Adrenal gland (tissue), 12 donors: Measurements from ENCODE around the gene KIFC1. TPM values are rescaled to one million over a fixed set of nuclear protein-coding genes. Genes with fewer than 3 reads are reported as not detected.
A peak's percentile ranks its signal among the peaks of the same experiment; 100 is the strongest.

Experiments used
- DNase-seq, 7 donors: peaks; one replicate each; pipeline ENCODE4 v3.0.0-alpha.2; 2019 to 2020
- H3K27ac ChIP-seq, 5 donors: fragments of 200-600 bp; sonication (generic) in 4 of 5; 1 replicate in 3 of 5; 2 replicates in 2 of 5; pipeline versions ENCODE4 v1.5.1 to v1.8.0; 2016 to 2020; ENCODE audit warnings: mild to moderate bottlenecking in 1 of 5
- H3K27me3 ChIP-seq: fragments of 200-600 bp; 2 replicates; pipeline ENCODE4 v1.8.0; 2021
- H3K36me3 ChIP-seq, 2 donors: fragments of 200-600 bp; replicated peaks in 1 of 2; 1 replicate in 1 of 2; 2 replicates in 1 of 2; pipeline versions ENCODE4 v1.5.1 to v1.8.0; 2018 to 2022
- H3K4me1 ChIP-seq, 2 donors: fragments of 200-600 bp; replicated peaks in 1 of 2; 1 replicate in 1 of 2; 2 replicates in 1 of 2; pipeline versions ENCODE4 v1.5.1 to v1.8.0; 2018 to 2021
- H3K4me3 ChIP-seq, 4 donors: fragments of 200-600 bp; sonication (generic) in 3 of 4; one replicate each; pipeline ENCODE4 v1.5.1; 2016 to 2018
- H3K9me3 ChIP-seq, 3 donors: fragments of 200-600 bp; sonication (generic) in 1 of 3; replicated peaks in 1 of 3; 1 replicate in 2 of 3; 2 replicates in 1 of 3; pipeline versions ENCODE4 v1.5.1 to v1.8.0; 2016 to 2021
- POLR2A ChIP-seq, 2 donors: fragments of 450-650 bp; IDR thresholded peaks; one replicate each; pipeline ENCODE4 v1.6.1; 2017; ENCODE audit warnings: antibody characterized with exemption in 2 of 2, mild to moderate bottlenecking in 2 of 2, moderate library complexity in 1 of 2
- WGBS, 4 donors: extraction: QIAGEN DNeasy Blood & Tissue Kit in 2 of 4; methylation state at CpG; one replicate each; pipeline versions ENCODE4 v1.1.5 to v1.1.7; 2013 to 2017; 5-methylcytosine and 5-hydroxymethylcytosine counted together
- intact Hi-C, 2 donors: fragments of 100-400 bp; cut with DNase I; formaldehyde crosslinking; loops; one replicate each; pipeline versions ENCODE4 v1.14.1 to v1.15.0; 2022 to 2023
- polyA plus RNA-seq, 3 donors: library from polyadenylated mRNA; stranded (reverse); fragments of 200-250 nt in 2 of 3; fragments of 350-450 nt in 1 of 3; fragmentation: Illumina TruSeq in 1 of 3; extraction: RNeasy Lipid Tissue Mini Kit (QIAGEN cat#74804) in 1 of 3; gene quantifications; one replicate each; pipeline ENCODE4 v1.2.3, GENCODE V29; 2013 to 2014
- total RNA-seq, 9 donors: library from RNA; depleted of rRNA in 4 of 9; stranded (reverse); fragments of >200 nt in 4 of 9; fragments of 120-200 nt in 1 of 9; fragmentation: NEBNext Ultra II Directional in 1 of 9; extraction: Animal tissue kit (Norgen Biotek cat#: 25700) in 1 of 9; gene quantifications; one replicate each; pipeline versions ENCODE4 v1.1.0 to v1.2.4, GENCODE V29; 2013 to 2023
- TF ChIP-seq, protein P1 (sequence below), 6 experiments: fragments of 450-650 bp in 4 of 6; fragments of 200-600 bp in 2 of 6; sonication (generic) in 1 of 6; IDR thresholded peaks; 1 replicate in 5 of 6; 2 replicates in 1 of 6; pipeline versions ENCODE4 v1.5.1 to v1.8.0; 2016 to 2021; ENCODE audit warnings: antibody characterized with exemption in 6 of 6, mild to moderate bottlenecking in 2 of 6, moderate library complexity in 1 of 6
- donor health status: healthy with polysubstance abuse.
- donor health status: Bipolar disorder and iron deficiency.
- donor health status: DM: yes; HTN: yes; CAD: no.
- donor health status: DM: no; HTN: no; CAD: no.
- donor health status: DM: no; HTN: no; CAD: no.
- donor health status: DM: yes; HTN: yes; CAD: no.

KIFC1 gene
- total and polyA plus RNA-seq, 12 donors: 0.60 to 9.5 (median 1.4) TPM; not detected in 1

DNA sequence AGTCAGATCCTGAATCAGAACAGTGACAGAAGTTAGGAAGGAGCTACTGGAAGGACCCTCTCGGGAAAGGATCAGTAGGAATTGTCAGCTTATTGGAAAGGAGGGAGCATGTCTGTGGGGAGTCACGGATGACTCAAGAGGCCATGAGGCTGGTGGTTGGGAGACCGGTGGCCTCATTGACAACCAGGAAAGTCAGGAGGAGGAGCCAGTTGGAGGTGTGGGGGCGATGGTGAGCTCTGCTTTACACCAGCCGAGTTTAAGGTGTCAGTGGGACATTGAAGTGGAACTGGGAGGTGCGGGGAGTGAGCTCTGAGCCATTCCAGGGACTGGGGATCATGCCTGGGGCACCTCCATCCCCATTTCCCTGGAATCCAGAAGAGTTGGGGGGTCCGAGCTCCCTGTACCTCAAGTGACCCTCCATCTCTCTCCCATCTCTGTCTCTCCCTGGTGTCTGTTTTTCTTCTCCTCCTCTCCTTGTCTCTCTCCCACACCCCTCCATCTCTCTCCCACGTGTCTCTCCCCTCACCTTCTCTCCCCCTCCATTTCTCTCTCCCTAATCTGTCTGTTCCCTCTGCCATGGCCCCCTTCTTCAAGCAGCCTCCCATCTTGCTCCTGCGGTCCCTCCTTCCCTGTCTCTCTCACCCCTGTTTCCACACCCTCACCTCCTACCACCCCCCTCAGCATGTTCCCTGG lies 48.5 kb downstream of the KIFC1 start:
- no peak overlapping the region for H3K27ac ChIP-seq
- no peaks in the 10 kb centered on the region for H3K27me3 ChIP-seq
- H3K36me3 ChIP-seq: peaks cover 0 to 64% of the 10 kb centered on the region in 2 donors
- TF ChIP-seq, protein P1, sequence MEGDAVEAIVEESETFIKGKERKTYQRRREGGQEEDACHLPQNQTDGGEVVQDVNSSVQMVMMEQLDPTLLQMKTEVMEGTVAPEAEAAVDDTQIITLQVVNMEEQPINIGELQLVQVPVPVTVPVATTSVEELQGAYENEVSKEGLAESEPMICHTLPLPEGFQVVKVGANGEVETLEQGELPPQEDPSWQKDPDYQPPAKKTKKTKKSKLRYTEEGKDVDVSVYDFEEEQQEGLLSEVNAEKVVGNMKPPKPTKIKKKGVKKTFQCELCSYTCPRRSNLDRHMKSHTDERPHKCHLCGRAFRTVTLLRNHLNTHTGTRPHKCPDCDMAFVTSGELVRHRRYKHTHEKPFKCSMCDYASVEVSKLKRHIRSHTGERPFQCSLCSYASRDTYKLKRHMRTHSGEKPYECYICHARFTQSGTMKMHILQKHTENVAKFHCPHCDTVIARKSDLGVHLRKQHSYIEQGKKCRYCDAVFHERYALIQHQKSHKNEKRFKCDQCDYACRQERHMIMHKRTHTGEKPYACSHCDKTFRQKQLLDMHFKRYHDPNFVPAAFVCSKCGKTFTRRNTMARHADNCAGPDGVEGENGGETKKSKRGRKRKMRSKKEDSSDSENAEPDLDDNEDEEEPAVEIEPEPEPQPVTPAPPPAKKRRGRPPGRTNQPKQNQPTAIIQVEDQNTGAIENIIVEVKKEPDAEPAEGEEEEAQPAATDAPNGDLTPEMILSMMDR (IDR thresholded peaks at IDR 0.05): no peak
- no peak for TF ChIP-seq POLR2A (IDR thresholded peaks at IDR 0.05)
- H3K9me3 ChIP-seq: no peaks in the 10 kb centered on the region
- H3K4me3 ChIP-seq: no peak overlapping the region
- H3K4me1 ChIP-seq: no peaks in the 10 kb centered on the region
- intact Hi-C loops: no loop called here
- no peak for DNase-seq
- WGBS, 4 donors: 80 to 84% (median 81%) methylated on average over 9 of the region's 9 CpGs

DNA sequence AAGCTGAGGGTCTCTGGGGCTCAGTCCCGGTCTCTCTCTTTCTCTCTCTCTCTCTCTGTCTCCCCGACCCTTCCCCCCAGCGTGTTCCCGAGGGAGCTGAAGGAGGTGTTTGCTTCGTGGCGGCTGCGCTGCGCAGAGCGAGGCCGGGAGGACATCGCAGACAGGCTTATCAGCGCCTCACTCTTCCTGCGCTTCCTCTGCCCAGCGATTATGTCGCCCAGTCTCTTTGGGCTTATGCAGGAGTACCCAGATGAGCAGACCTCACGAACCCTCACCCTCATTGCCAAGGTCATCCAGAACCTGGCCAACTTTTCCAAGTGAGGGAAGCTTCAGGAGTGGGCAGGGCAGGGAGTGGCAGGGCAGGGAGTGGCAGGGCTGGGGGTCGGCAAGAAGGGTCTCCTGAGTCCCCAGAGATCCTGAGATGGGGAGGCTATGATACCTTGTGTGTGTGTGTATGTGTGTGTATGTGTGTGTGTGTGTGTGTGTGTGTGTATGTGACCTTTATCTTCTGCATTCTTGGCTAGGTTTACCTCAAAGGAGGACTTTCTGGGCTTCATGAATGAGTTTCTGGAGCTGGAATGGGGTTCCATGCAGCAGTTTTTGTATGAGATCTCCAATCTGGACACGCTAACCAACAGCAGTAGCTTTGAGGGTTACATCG lies 49.2 kb downstream of the KIFC1 start:
- WGBS, 4 donors: 84 to 90% (median 87%) methylated on average over 19 of the region's 19 CpGs
- DNase-seq: no peak

DNA sequence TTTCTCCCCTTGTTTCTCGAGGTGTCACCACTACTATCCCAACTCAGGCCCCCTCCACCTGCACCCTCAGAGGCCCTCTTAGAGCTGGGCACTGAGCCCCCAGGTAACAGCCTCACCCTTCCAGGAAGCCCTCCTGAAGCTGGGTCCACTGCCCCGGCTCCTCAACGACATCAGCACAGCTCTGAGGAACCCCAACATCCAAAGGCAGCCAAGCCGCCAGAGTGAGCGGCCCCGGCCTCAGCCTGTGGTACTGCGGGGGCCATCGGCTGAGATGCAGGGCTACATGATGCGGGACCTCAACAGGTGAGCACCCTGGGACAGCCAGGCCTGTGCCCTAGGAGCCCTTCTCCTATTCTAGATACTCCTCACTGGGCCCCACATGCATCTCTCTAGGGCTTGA lies 49.8 kb downstream of the KIFC1 start:
- H3K27me3 ChIP-seq: no peaks in the 10 kb centered on the region
- H3K27ac ChIP-seq: no peak overlapping the region
- intact Hi-C loops: no loop called here
- no peaks in the 10 kb centered on the region for H3K4me1 ChIP-seq
- H3K9me3 ChIP-seq: no peaks in the 10 kb centered on the region
- DNase-seq: no peak
- 73 to 96% (median 95%) methylated on average over 1 to 9 of the region's 9 CpGs for WGBS, 4 donors
- no peak overlapping the region for H3K4me3 ChIP-seq
- H3K36me3 ChIP-seq: peaks cover 0 to 50% of the 10 kb centered on the region in 2 donors
- TF ChIP-seq, protein P1 (IDR thresholded peaks at IDR 0.05): no peak
- TF ChIP-seq POLR2A (IDR thresholded peaks at IDR 0.05): no peak

More for the DNA sequence above, 49.2 kb downstream of the KIFC1 start:
- Histone ChIP-seq H3K4me3 (no peak overlapping the region), H3K4me1 (no peaks in the 10 kb centered on the region), H3K9me3 (no peaks in the 10 kb centered on the region), H3K27me3 (no peaks in the 10 kb centered on the region), H3K27ac (no peak overlapping the region), H3K36me3 (peaks cover 0 to 57% of the 10 kb centered on the region in 2 donors)
- TF ChIP-seq POLR2A (IDR thresholded peaks at IDR 0.05): no peak
- TF ChIP-seq, protein P1 (IDR thresholded peaks at IDR 0.05): no peak
- intact Hi-C loops: no loop called here

DNA sequence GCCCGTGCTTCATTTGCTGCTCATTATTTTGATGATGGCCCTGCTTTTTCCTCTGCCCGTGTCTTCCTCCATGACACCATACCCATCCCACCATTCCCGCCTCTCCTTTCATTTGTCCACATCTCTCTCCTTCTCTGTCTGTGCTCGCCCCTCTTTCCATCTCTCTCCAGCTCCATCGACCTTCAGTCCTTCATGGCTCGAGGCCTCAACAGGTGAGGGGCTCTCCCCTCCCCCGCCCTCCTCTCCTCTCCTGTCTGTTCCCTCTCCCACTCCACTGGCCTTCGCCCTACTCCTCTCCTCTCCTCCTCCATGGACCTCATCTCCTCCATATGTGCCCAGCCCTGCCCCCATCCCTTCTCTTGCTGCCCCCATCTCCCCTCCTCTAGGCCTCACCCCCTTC lies 50.7 kb downstream of the KIFC1 start:
- Histone ChIP-seq H3K9me3 (no peaks in the 10 kb centered on the region), H3K4me1 (no peaks in the 10 kb centered on the region), H3K36me3 (peaks cover 0 to 42% of the 10 kb centered on the region in 2 donors), H3K27me3 (no peaks in the 10 kb centered on the region), H3K27ac (no peak overlapping the region), H3K4me3 (no peak overlapping the region)
- TF ChIP-seq, protein P1 (IDR thresholded peaks at IDR 0.05): no peak
- no peak for TF ChIP-seq POLR2A (IDR thresholded peaks at IDR 0.05)
- peak in 1 of 7 donors; percentile 13 for DNase-seq
- WGBS, 4 donors: 87 to 91% (median 89%) methylated on average over 8 of the region's 8 CpGs
- intact Hi-C loops: no loop called here
